GM18873 (cell line): ENCODE data around the gene EPHB1.
"Not testable (repeated sequence)": the region's sequence is repeated elsewhere in the genome, so short reads cannot be mapped to it uniquely, and the experiment has no call there.

Experiments used
- ATAC-seq: cut with Tn5 transposase; IDR thresholded peaks from one replicate; pipeline ENCODE4 v1.9.1; 2021; ENCODE audit warnings: mild to moderate bottlenecking, moderate library complexity, moderate number of reproducible peaks; ENCODE audit not compliant: unreplicated experiment, low FRiP score

EPHB1 gene

DNA sequence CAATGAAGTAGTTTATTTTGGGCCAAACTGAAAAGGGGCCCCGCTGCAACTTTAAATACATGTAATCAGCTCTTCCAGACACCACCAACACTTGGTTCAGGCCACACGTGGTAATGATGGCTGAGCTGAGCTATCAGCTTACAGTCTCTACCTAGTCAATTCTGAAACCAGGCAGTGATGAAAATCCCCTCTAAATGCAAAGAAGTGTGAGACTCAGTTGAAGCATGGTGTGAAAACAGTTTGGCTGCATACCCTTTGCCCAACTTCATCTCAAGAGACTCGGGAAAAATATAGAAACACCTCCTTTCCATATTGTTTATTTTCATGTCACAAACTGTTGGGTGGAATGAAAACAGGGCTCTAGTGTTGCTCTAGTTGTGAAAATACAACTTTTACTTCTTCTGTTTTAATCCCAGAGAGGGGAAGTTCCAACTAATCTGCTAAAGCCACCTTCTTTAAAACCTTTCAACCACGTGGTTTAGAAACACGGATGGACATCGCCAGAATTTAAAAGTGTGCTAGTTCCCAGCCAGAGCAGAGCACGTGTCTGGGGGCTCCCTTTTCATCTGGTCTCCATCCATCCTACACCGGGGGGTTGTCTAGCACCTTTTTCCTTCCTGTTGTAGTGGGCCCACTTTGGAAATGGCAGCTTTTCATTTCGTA, 229.1 kb downstream of the EPHB1 start:
- no peak for ATAC-seq

DNA sequence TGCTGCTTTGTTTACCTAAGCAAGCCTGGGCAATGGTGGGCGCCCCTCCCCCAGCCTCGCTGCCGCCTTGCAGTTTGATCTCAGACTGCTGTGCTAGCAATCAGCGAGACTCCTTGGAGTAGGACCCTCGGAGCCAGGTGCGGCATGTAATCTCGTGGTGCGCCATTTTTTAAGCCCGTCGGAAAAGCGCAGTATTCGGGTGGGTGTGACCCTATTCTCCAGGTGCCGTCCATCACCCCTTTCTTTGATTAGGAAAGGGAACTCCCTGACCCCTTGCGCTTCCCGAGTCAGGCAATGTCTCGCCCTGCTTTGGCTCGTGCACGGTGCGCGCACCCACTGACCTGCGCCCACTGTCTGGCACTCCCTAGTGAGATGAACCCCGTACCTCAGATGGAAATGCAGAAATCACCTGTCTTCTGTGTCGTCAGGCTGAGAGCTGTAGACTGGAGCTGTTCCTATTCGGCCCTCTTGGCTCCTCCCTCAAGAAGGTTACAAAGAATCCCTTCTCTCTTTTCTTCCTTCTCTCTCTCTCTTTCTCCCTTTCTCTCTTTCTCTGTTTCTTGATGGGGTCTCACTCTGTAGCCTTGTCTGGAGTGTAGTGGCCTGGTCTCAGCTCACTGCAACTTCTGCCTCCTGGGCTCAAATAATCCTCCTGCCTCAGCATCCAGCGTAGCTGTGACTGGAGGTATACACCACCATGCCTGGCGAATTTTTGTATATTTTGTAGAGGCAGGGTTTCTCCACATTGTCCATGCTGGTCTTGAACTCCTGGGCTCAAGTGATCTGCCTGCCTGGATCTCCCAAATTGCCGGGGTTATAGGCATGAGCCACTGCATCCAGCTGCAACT, 235.9 kb downstream of the EPHB1 start:
- ATAC-seq = not testable (repeated sequence)

DNA sequence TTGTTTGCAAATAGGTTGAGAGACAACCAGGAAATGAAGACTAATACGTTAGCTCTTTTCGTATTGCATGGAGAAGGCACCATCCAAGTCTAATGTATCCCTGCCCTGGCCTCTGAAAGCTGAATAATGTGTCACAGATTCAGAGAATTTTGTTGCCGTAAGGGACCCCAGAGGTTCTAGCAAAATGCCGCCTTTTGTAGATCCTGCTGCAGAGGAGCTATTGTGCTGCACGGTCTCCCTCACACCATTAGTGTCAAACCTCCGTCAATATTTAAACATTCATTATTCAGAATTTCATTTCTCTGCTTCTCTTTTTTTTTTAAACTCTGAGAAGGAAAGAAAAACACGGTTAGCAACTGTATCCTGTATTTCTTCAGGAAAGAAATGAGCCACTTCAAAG, 238.7 kb downstream of the EPHB1 start:
- no peak for ATAC-seq

DNA sequence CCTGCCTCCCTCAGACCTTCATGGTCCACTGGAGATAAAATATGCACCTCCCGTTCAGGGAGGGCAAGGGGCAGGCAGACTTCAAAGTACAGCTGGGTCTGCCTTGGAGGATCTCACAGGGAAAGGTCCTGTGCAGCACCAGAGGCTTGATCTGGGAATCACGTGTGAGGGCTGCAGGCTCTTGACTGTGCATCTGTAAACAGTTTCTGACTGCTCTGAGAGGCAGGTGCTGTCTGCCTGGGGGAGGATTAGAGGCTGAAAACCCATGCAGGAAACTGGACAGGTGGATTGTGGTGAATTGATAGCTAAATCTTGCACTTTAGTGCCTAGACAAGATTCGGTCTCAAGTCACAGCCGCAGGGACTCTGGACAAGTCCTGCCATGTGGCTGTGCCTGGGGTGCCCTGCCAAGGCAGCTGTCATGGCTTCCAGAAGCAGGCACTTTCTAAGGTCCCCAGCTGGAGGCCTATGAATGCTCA, 239.3 kb downstream of the EPHB1 start:
- ATAC-seq = no peak

DNA sequence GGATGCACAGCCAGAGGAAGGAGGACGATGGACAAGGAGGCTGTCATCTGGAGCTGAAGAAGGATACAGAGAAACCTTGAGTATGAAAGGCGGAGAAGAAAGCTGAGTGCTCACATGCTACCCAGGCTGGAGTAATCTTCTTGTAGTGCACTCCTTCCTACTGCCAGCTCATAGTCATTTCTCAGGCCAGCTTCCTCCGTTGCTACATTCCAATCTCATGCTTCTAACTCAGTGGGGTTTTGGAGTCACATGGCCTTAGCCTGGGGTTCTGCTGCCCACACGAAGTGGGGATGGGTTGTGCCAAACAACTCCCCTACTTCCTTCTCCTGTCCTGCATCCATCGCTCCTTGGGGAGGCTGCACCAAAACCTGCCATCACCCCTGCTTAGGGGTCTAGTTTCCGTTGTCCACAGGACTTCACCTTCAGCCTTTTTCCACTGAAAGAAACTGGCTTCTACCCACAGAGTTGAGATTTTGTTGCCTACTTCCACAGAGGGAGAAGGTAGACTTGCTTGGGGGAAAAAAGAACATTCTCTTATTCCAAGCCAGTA, 239.9 kb downstream of the EPHB1 start:
- no peak for ATAC-seq

DNA sequence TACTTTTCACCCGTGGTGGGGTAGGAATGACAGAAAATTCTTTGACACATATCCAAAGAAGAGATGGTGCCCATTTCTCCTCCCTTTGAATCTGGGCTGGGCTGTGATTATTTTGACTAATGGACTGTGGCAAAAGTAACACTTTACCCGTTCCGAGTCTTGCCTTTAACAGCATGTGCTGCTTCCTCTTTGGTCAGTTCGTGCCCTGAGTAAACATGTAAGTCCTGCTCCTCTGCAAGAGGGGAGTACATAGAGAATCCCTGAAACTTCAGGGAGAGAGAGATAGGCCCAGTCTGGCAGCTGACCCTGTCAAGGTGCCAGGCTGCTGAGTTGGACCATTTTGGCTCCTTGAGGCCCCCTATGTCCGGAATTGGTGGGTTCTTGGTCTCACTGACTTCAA, 243.1 kb downstream of the EPHB1 start:
- ATAC-seq = no peak

DNA sequence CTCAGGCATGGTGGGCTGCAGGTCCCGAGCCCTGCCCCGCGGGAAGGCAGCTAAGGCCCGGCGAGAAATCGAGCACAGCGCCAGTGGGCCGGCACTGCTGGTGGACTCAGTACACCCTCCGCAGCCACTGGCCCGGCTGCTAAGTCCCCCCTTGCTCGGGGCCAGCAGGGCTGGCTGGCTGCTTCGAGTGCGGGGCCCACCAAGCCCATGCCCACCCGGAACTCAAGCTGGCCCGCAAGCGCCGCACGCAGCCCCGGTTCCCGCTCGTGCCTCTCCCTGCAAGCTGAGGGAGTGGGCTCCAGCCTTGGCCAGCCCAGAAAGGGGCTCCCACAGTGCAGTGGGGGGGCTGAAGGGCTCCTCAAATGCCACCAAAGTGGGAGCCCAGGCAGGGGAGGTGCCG, 244.5 kb downstream of the EPHB1 start:
- not testable (repeated sequence) for ATAC-seq

DNA sequence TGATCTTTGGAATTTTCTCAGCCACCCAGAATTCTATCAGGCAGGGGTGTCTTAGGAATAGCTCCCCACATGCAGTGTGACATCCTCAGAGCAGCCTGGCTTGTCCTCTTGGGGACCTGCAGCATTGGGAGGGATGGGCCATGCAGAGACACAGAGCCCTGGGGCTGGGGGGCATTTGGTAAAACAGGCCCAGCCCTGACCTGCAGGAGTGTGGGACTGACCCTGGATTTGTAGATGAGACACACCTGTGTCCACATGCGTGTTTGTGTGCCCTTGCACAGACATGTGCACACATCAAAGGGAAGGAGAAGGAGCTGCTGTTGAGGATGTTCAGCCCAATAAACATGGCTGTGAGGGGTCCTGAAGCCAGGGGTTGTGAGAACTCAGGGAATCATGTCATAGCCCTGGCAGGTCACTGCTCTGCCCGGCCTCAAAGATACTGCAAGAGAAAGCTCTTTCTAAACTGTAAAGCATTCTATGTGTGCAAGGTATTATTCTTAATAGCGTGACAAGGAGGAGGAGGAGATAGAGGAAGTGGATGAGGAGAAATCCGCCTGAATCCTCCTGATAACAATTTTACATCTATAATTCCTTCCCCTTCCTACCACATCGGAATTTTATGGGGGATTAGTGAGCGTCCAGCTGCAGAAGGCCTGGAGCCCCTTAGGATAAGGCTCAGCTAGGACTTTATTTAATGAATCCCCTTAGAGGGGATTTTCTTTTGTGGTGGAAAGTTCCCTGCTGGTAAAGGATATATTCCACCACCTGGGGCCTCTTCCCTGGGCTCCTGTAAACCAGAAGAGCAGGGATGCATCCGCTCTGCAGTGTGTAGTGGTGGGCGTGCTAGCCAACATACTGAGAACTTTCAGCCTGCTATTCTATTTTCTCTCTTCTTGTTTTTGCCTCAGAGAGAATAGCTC, 245.5 kb downstream of the EPHB1 start:
- no peak for ATAC-seq

DNA sequence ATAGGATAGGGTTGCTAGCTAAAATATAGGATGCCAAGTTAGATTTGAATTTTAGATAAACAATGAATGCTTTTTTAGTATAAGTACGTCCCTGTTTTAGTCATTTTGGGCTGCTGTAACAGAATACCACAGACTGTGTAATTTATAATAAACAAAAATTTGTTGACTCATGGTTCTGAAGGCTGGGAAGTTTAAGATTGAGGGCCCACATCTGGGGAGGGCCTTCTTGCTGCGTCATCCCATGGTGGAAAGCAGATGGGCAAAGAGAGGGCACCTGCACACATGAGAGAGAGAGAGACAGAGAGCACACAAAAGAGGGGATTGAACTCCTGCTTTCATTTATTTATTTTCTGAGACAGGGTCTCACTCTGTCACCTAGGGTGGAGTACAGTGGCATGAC, 246.5 kb downstream of the EPHB1 start:
- no peak for ATAC-seq

DNA sequence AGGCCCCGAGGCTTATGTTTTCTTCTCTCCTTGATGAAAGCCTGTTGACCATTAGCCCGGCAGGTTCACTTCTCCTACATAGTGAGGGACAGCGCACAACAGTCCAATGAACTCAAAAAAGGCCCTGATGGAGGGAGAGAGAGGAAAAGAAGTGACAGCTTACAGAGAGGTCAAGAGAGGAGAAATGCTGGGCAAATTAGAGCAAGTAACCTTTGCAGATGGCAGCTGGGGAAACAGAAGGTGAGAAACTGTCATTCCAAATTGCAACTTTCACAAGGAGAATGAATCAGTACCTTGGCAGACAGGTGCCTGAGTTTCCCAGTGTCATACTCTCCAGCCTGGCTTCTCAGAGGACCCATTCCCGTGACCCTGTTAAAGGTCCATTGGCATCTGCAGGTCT, 252.0 kb downstream of the EPHB1 start:
- no peak for ATAC-seq

DNA sequence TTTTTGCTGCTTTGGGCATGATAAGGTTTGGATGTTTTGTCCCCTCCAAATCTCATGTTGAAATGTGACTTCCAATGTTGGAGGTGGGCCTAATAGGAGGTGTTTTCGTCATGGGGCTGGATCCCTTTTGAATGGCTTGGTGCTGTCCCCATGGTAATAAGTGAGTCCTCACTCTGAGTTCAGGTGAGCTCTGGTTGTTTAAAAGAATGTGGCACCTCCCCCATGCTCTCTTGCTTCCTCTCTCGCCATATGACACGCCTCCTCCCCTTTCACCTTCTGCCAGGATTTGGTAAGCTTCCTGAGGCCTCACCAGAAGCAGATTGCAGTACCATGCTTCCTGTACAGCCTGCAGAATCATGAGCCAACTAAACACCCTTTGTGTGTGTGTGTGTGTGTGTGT, 255.5 kb downstream of the EPHB1 start:
- ATAC-seq = no peak

DNA sequence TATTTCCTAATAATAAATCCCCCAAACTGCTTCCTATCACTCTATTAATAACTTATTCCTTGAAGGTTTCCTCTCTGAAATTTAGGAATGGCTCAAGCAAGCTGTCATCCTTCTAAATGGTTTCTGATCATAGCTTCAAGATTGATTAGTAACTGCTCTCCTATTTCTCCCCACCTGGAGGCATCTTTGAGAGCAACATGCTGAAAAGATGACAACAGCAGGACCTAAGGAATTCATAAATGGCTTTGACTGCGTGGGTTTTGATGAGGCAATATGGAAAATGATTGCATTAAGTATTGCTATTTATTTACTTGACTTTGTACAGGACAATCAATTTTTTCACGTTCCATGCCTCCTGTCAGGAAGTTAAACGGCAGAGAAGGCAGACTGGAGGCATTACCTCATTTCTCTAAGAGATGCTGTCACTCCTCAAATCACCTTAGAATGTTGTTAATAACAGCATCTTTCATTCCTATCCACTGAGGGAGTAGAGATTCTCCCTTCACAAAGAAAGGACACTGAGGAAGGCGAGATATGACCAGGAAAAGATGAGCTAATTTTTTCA, 256.4 kb downstream of the EPHB1 start:
- no peak for ATAC-seq

DNA sequence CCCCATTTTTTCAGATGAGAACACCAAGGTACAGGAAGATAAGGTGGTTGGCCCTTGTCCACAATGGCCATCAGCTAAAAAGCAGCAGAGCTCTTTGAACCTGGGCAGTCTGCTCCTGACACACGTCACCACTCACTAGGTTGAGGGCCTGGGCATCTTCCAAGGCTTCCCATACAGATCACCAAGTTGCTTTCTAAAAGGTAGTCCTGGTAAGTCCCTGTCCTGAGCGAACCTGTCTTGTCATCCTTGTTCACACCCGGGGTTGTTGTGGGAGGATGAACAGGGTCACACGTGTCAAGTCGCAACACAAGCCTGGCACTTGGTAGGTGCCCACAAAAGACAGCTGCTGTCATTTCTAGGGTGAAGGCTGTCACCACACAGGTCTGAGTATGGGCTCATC, 260.4 kb downstream of the EPHB1 start:
- no peak for ATAC-seq

DNA sequence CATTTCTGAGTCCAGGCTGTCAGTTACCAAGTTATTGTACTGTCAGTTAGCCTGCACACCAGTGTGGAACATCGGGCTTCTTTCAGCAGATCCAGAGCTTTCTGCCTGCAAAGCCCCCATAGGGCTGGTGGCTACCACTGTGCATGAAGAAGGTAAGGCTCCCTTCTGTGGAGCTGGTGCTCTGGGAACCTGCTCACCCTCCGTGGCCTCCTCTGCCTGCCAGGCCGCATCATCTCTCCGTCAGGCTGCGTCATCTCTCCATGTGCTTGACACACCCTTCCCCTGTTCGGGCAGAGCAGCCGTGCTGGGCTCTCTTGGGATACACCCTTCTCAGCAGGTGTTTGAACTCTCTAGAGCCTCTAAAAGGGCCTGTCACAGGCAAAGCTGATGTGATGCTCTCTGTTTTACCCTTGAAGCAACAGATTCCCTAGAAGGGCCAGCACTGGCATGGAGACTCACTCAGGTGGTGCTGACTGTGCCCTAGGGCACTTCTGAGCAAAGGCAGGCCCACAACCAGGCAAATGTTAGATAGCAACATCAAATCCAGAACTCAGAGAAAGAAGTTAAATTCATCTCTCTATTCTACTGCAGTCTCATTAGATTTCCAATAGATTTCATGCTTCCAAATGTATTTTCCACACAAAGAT, 261.1 kb downstream of the EPHB1 start:
- no peak for ATAC-seq

DNA sequence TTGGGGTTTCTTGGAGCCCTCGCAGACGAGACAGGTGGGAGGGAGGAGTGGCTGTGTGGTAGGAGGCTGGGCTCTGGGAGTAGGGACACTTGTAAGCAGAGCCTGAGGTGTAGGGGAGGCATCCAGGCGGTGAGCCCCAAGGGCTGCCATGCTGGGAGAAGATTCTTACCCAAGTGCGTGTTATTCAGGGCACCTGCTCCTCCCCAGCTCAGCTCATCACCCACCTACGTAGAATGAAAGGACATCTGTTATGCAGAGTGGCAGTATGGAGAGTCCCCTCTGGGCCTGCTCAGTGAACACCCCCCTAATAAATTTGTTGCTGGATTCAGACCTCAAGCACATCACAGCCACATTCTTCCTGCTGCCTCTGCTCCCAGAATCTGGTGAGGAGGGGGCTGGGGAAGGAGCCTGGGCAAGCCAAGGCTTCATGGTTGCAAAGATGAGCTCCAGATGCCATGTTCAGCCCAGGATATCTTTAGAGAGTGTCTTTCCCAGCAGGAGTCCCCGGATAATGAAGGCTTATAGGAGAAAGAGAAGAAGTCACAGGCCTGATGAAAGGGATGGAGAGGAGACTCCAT, 261.8 kb downstream of the EPHB1 start:
- ATAC-seq = no peak

DNA sequence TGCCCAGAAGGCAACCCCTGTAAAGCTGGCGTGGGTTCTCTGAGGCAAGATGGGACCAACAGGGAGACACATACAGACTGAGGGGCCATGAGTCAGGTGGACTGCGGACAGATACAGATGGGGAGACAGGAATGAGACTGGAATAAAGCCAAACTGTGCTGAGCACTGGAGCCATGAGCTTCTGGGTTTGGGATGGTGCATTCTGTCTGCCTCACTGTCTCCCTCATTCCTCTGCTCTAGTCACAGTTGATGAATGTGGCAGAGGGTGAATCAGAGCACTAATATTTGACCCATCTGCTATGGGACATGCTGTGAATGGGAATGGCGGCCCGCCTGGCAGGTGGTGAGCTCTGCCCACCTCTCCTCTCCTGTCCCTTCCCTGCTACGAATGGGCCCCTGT, 262.9 kb downstream of the EPHB1 start:
- ATAC-seq = no peak

DNA sequence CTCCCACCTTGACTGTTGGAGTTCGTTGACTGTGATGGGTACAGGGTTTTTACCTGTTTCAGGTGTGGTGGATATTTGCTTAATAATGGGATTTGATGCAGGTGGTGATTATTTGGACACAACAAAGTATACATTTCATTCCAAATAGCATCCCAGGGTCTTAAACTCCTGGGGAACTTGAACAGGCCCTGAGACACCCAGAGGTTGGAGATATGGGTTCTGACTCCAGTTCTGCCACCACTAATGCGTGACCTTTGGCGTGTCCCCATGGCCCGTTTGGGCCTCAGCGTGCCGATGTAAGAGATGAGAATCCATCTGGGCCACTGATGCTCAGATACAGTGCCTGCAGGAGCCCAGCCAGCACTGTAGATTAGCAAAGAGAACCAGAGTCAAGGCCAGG, 264.5 kb downstream of the EPHB1 start:
- no peak for ATAC-seq

DNA sequence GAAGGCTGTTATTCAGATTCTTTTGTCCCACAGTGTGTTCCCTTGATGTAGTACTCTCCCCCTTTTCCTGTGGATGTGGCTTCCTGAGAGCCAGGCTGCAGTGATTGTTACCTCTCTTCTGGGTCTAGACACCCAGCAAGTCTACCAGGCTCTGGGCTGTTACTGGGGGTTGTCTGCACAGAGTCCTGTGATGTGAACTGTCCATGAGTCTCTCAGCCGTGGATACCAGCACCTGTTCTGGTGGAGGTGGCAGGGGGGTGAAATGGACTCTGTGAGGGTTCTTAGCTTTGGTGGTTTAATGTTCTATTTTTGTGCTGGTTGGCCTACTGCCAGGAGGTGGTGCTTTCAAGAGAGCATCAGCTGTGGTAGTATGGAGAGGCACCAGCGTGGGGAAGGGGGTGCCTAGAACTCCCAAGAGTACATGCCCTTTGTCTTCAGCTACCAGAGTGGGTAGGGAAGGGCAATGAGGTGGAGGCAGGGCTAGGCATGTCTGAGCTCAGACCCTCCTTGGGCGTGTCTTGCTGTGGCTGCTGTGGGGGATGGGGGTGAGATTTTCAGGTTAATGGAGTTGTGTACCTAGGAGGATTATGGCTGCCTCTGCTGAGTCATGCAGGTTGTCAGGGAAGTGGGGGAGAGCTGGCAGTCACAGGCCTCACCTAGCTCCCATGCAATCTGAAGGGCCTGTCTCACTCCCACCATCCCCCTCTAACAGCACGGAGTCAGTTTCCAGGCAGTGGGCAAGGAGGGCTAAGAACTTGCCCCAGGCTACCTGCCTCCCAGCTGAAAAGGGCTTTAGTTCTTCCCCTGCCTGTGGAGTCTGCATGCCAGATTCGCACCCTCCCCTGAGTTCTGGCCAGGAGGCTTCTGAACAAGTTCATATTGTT, 272.0 kb downstream of the EPHB1 start:
- ATAC-seq = not testable (repeated sequence)
